Tibial nerve (tissue), 4 donors: Measurements from ENCODE around the gene APAF1.

ENCODE experiments used
- EP300 ChIP-seq, 2 donors: sonication (generic); formaldehyde crosslinking; IDR thresholded peaks; one replicate each; pipeline ENCODE4 v1.6.1; 2017; ENCODE audit warnings: antibody characterized with exemption in 2 of 2, mild to moderate bottlenecking in 1 of 2
- POLR2A ChIP-seq, 2 donors: fragments of 450-650 bp; IDR thresholded peaks; one replicate each; pipeline ENCODE4 v1.6.1; 2017; ENCODE audit warnings: antibody characterized with exemption in 2 of 2, mild to moderate bottlenecking in 2 of 2, moderate library complexity in 2 of 2
- TF ChIP-seq, protein P1 (sequence below), 5 experiments: fragments of 200-600 bp in 3 of 5; fragments of 450-650 bp in 2 of 5; sonication (generic) in 3 of 5; IDR thresholded peaks; one replicate each; pipeline ENCODE4 v1.5.1; 2016 to 2019; ENCODE audit warnings: antibody characterized with exemption in 5 of 5, mild to moderate bottlenecking in 3 of 5, moderate library complexity in 2 of 5

DNA sequence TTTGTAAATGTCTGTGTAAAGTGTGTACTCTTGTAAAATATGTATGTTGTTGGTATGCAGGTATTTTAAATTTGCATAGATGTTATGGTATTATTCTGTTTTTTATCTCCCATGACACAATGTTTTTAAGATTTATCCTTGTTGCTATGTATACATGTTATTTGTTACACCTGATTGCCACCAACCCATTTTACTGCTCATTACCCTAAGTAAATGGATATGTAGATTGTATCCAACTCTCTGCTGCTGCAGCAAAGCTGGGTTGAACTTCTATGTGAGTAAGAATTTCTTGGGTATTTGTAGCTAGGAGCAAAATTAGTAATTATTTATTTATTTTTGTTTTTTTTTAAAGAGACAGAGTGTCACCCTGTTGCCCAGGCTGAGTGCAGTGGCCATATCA lies 6.2 kb downstream of the APAF1 start:
- TF ChIP-seq POLR2A (IDR thresholded peaks at IDR 0.05) (no peak), EP300 (IDR thresholded peaks at IDR 0.05) (no peak)
- TF ChIP-seq, protein P1, sequence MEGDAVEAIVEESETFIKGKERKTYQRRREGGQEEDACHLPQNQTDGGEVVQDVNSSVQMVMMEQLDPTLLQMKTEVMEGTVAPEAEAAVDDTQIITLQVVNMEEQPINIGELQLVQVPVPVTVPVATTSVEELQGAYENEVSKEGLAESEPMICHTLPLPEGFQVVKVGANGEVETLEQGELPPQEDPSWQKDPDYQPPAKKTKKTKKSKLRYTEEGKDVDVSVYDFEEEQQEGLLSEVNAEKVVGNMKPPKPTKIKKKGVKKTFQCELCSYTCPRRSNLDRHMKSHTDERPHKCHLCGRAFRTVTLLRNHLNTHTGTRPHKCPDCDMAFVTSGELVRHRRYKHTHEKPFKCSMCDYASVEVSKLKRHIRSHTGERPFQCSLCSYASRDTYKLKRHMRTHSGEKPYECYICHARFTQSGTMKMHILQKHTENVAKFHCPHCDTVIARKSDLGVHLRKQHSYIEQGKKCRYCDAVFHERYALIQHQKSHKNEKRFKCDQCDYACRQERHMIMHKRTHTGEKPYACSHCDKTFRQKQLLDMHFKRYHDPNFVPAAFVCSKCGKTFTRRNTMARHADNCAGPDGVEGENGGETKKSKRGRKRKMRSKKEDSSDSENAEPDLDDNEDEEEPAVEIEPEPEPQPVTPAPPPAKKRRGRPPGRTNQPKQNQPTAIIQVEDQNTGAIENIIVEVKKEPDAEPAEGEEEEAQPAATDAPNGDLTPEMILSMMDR (IDR thresholded peaks at IDR 0.05), result no peak
